NT2/D1 (cell line): ENCODE results near the gene TGFBR2.

Experiments used
- DNase-seq: peaks from one replicate; pipeline ENCODE4 v3.0.0-alpha.2; 2011; ENCODE audit warnings: low read depth, low spot score
- H3K27me3 ChIP-seq: 2 replicates; pipeline ENCODE4 v1.6.0; 2011; ENCODE audit warnings: mild to moderate bottlenecking; ENCODE audit not compliant: insufficient read length, insufficient read depth
- H3K36me3 ChIP-seq: 2 replicates; pipeline ENCODE4 v1.6.1; 2011; ENCODE audit warnings: mild to moderate bottlenecking, low read length, mixed read lengths; ENCODE audit not compliant: insufficient read depth, insufficient read length
- H3K4me1 ChIP-seq: 2 replicates; pipeline ENCODE4 v1.5.1; 2011; ENCODE audit not compliant: insufficient read depth, insufficient read length
- H3K4me3 ChIP-seq: 2 replicates; pipeline ENCODE4 v1.5.1; 2011; ENCODE audit warnings: low read depth; ENCODE audit not compliant: insufficient read length
- H3K9ac ChIP-seq: 2 replicates; pipeline ENCODE4 v1.6.0; 2011; ENCODE audit warnings: low read depth; ENCODE audit not compliant: insufficient read length
- H3K9me3 ChIP-seq: 2 replicates; pipeline ENCODE4 v1.5.1; 2011; ENCODE audit warnings: mild to moderate bottlenecking, low read length; ENCODE audit not compliant: insufficient read depth
- SUZ12 ChIP-seq: IDR thresholded peaks from 2 replicates; pipeline ENCODE4 v1.6.1; 2011; ENCODE audit not compliant: insufficient read length, insufficient read depth; ENCODE audit errors: extremely low read depth
- YY1 ChIP-seq: IDR thresholded peaks from 2 replicates; pipeline ENCODE4 v1.6.1; 2011; ENCODE audit not compliant: insufficient read length, insufficient read depth
- ZNF274 ChIP-seq: IDR thresholded peaks from 2 replicates; pipeline ENCODE4 v1.6.1; 2011; ENCODE audit warnings: mild to moderate bottlenecking, low read depth, low read length

TGFBR2 gene

DNA sequence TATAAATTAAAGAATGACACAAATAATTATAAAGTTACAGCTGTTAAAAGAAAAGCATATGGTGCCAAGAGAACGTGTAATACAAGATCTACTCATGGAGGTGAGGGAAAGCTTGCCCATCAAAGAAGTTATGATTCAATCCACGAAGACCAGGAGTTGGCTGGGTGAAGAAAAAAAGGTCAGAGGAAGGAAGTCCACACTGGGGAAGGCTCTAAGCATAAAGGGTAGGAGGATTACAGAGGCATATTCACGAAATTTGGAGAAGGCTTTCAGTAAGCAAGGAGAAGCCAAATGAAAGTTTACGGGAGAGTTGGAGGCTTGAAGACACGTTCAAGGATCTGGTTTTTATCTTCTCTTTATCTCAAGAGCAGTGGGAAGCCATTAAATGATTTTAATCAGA, 1.8 kb upstream of the TGFBR2 start:
- H3K9ac ChIP-seq: no peak overlapping the region
- H3K36me3 ChIP-seq: no peaks in the 10 kb centered on the region
- H3K4me1 ChIP-seq: no peaks in the 10 kb centered on the region
- no peak overlapping the region for H3K4me3 ChIP-seq
- TF ChIP-seq SUZ12 (no peak), ZNF274 (no peak), YY1 (no peak)
- H3K9me3 ChIP-seq: no peaks in the 10 kb centered on the region
- peaks cover 16% of the 10 kb centered on the region for H3K27me3 ChIP-seq
- no peak for DNase-seq

- H3K9me3 ChIP-seq: no peaks in the 10 kb centered on the region
- H3K9ac ChIP-seq: no peak overlapping the region
- H3K27me3 ChIP-seq: peaks cover 16% of the 10 kb centered on the region
- no peak overlapping the region for H3K4me3 ChIP-seq
- no peaks in the 10 kb centered on the region for H3K4me1 ChIP-seq
- TF ChIP-seq ZNF274: no peak
- TF ChIP-seq YY1: no peak
- no peak for TF ChIP-seq SUZ12
- no peaks in the 10 kb centered on the region for H3K36me3 ChIP-seq
- no peak for DNase-seq
Measured at GRCh38 chr3:30605005-30605404, 1.4 kb upstream of the TGFBR2 start.

- peak overlapping the region; percentile 87 for H3K4me3 ChIP-seq
- no peaks in the 10 kb centered on the region for H3K4me1 ChIP-seq
- no peaks in the 10 kb centered on the region for H3K36me3 ChIP-seq
- H3K9me3 ChIP-seq: no peaks in the 10 kb centered on the region
- peak overlapping the region; percentile 90 for H3K9ac ChIP-seq
- TF ChIP-seq ZNF274: no peak
- TF ChIP-seq YY1: no peak
- TF ChIP-seq SUZ12: no peak
- no peak for DNase-seq
- H3K27me3 ChIP-seq: peaks cover 16% of the 10 kb centered on the region
Measured at GRCh38 chr3:30605706-30606300, 598 bp upstream of the TGFBR2 start.

DNA sequence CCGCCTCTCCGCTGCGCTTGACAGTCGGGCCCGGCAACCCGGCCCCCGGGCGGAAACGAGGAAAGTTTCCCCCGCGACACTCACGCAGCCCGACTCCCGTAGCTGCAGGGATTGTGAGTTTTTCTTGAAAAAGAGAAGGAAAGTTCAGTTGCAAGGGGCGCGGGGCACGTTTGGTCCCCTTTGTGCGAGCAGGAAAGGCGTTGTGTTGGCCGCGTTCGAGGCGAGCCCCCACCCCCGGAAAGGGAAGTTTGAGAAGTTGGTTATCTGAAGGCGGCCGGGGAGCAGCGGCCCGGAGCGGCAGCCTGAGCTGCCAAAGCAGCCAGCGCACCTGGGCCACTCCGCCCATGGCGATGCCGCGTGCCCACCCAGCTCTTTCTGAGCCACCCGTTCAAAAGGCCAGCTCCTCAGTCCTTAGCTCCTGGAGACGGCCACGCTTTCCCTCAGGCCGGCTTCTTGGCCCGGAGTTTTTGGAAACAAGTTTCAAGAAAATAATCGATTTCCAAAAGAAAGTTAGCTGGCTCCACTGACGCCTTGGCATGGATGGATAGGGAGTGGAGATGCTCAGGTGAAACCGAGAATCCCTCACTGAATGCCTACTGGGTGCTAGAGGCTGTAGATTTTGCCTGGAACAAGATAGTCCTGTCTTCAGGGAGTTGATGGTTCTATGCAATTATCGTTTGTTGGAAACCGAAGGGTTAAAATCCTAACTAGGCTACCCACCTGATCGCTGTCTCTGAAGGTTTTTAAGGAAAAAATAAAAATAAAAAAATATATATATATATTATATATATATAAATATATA, 832 bp downstream of the TGFBR2 start:
- DNase-seq: peak; percentile 22

GRCh38 chr3:30608598-30608947, 2.2 kb downstream of the TGFBR2 start:
- peaks cover 16% of the 10 kb centered on the region for H3K27me3 ChIP-seq
- H3K4me1 ChIP-seq: no peaks in the 10 kb centered on the region
- TF ChIP-seq ZNF274: no peak
- no peak for TF ChIP-seq SUZ12
- no peak for TF ChIP-seq YY1
- H3K9me3 ChIP-seq: no peaks in the 10 kb centered on the region
- DNase-seq: no peak
- H3K36me3 ChIP-seq: no peaks in the 10 kb centered on the region
- H3K9ac ChIP-seq: no peak overlapping the region
- H3K4me3 ChIP-seq: no peak overlapping the region

More for the DNA sequence above, 832 bp downstream of the TGFBR2 start:
- no peaks in the 10 kb centered on the region for H3K9me3 ChIP-seq
- peaks cover 16% of the 10 kb centered on the region for H3K27me3 ChIP-seq
- peak overlapping the region; percentile 87 for H3K4me3 ChIP-seq
- H3K36me3 ChIP-seq: no peaks in the 10 kb centered on the region
- no peaks in the 10 kb centered on the region for H3K4me1 ChIP-seq
- no peak for TF ChIP-seq SUZ12
- no peak for TF ChIP-seq YY1
- TF ChIP-seq ZNF274: no peak
- peak overlapping the region; percentile 90 for H3K9ac ChIP-seq

GRCh38 chr3:30609930-30610701, 3.7 kb downstream of the TGFBR2 start:
- H3K9ac ChIP-seq: no peak overlapping the region
- DNase-seq: no peak
- H3K27me3 ChIP-seq: peaks cover 13% of the 10 kb centered on the region
- H3K9me3 ChIP-seq: no peaks in the 10 kb centered on the region
- H3K4me1 ChIP-seq: no peaks in the 10 kb centered on the region
- no peak for TF ChIP-seq SUZ12
- TF ChIP-seq YY1: no peak
- no peaks in the 10 kb centered on the region for H3K36me3 ChIP-seq
- no peak overlapping the region for H3K4me3 ChIP-seq
